ENCODE data around the gene KLHDC8B.

- TF ChIP-seq CTCF (IDR thresholded peaks at IDR 0.05) = no peak
- TF ChIP-seq POLR2A (IDR thresholded peaks at IDR 0.05) = no peak
- TF ChIP-seq POLR2AphosphoS5 (IDR thresholded peaks at IDR 0.05; ENCODE audit: insufficient read depth in 1 of 2, low read depth in 1 of 2) = no peak
Observed at GRCh38 chr3:49166752-49167556, 4.4 kb upstream of the KLHDC8B start.

Measured in vagina (tissue), 2 donors.